Smooth muscle cell (in vitro differentiated cells): ENCODE results near the gene AP1G1. TPM values are rescaled to one million over a fixed set of nuclear protein-coding genes. Genes with fewer than 3 reads are reported as not detected.

Experiments used
- DNase-seq: peaks from one replicate; lab custom pipeline; 2025; ENCODE audit not compliant: unreplicated experiment; lab: John Stamatoyannopoulos, UW
- H2AFZ ChIP-seq: fragments of 200-600 bp; sonication (generic); 2 replicates; pipeline ENCODE4 v1.6.0; 2016; ENCODE audit warnings: antibody characterized with exemption, low read depth, mild to moderate bottlenecking
- H3F3A ChIP-seq: fragments of 200-600 bp; sonication (generic); 2 replicates; pipeline ENCODE4 v1.6.0; 2017; ENCODE audit warnings: antibody characterized with exemption, low read depth
- H3K27ac ChIP-seq: fragments of 200-600 bp; sonication (generic); 2 replicates; pipeline ENCODE4 v1.5.1; 2016; ENCODE audit warnings: low read depth, mild to moderate bottlenecking
- H3K27me3 ChIP-seq: fragments of 200-600 bp; sonication (generic); 2 replicates; pipeline ENCODE4 v1.6.1; 2016; ENCODE audit warnings: low read depth, mild to moderate bottlenecking
- H3K36me3 ChIP-seq: fragments of 200-600 bp; sonication (generic); 2 replicates; pipeline ENCODE4 v1.5.1; 2016; ENCODE audit warnings: low read depth
- H3K4me1 ChIP-seq: fragments of 200-600 bp; sonication (generic); 2 replicates; pipeline ENCODE4 v1.5.1; 2016; ENCODE audit warnings: low read depth
- H3K4me2 ChIP-seq: fragments of 200-600 bp; sonication (generic); 2 replicates; pipeline ENCODE4 v1.6.0; 2016; ENCODE audit warnings: mild to moderate bottlenecking
- H3K4me3 ChIP-seq: fragments of 200-600 bp; sonication (generic); 2 replicates; pipeline ENCODE4 v1.5.1; 2016; ENCODE audit warnings: mild to moderate bottlenecking
- H3K79me2 ChIP-seq: fragments of 200-600 bp; sonication (generic); 2 replicates; pipeline ENCODE4 v1.6.0; 2016; ENCODE audit warnings: low read depth, mild to moderate bottlenecking
- H3K9ac ChIP-seq: fragments of 200-600 bp; sonication (generic); 2 replicates; pipeline ENCODE4 v1.6.0; 2016; ENCODE audit warnings: low read depth
- H3K9me3 ChIP-seq: fragments of 200-600 bp; sonication (generic); replicated peaks from 2 replicates; pipeline ENCODE4 v1.5.1; 2016; ENCODE audit warnings: low read depth
- H4K20me1 ChIP-seq: fragments of 200-600 bp; sonication (generic); 2 replicates; pipeline ENCODE4 v1.6.0; 2016; ENCODE audit warnings: low read depth
- CTCF ChIP-seq: fragments of 200-600 bp; sonication (generic); IDR thresholded peaks from 2 replicates; pipeline ENCODE4 v1.5.1; 2017; ENCODE audit warnings: borderline replicate concordance, mild to moderate bottlenecking, antibody characterized with exemption; ENCODE audit not compliant: insufficient read depth, poor library complexity, severe bottlenecking
- WGBS: methylation state at CpG from one replicate; pipeline ENCODE4 v1.1.7; 2016; ENCODE audit warnings: low lambda C conversion rate; 5-methylcytosine and 5-hydroxymethylcytosine counted together
- polyA plus RNA-seq: library from polyadenylated mRNA; unstranded; fragments of >200 nt; fragmentation: Nextera tagmentation; extraction: Ambion mirVana; gene quantifications from 2 replicates; pipeline ENCODE4 v1.2.1, GENCODE V29; 2016
- total RNA-seq: library from RNA; depleted of rRNA; stranded (reverse); fragments of >200 nt; gene quantifications from 2 replicates; pipeline ENCODE4 v1.2.3, GENCODE V29; 2014

AP1G1 gene
- total and polyA plus RNA-seq, 2 experiments from 2014 or later, result 17.1 to 84.4 TPM

GRCh38 chr16:71775949-71776348 is 32.7 kb downstream of the AP1G1 start:
- Histone ChIP-seq H3K36me3 (peaks cover 26% of the 10 kb centered on the region), H3K4me1 (no peaks in the 10 kb centered on the region), H3K9me3 (no peaks in the 10 kb centered on the region), H3K4me3 (no peak overlapping the region), H4K20me1 (peaks cover 94% of the 10 kb centered on the region), H3K79me2 (peaks cover 76% of the 10 kb centered on the region), H3K4me2 (no peak overlapping the region), H3K27ac (no peak overlapping the region), H3F3A (peaks cover 4% of the 10 kb centered on the region), H2AFZ (no peak overlapping the region), H3K9ac (no peak overlapping the region), H3K27me3 (no peaks in the 10 kb centered on the region)
- no peak for TF ChIP-seq CTCF
- WGBS, result 98% methylated on average over 4 of the region's 4 CpGs
- DNase-seq, result no peak

GRCh38 chr16:71771571-71771970 is 37.1 kb downstream of the AP1G1 start:
- Histone ChIP-seq H3K4me2 (no peak overlapping the region), H3K27ac (peak overlapping the region; percentile 27), H4K20me1 (peaks cover 67% of the 10 kb centered on the region), H3K4me3 (no peak overlapping the region), H3K9ac (no peak overlapping the region), H3K27me3 (no peaks in the 10 kb centered on the region), H3K79me2 (peaks cover 44% of the 10 kb centered on the region), H3K9me3 (no peaks in the 10 kb centered on the region), H3K4me1 (no peaks in the 10 kb centered on the region), H2AFZ (no peak overlapping the region), H3F3A (peaks cover 4% of the 10 kb centered on the region), H3K36me3 (peaks cover 26% of the 10 kb centered on the region)
- DNase-seq, result no peak
- TF ChIP-seq CTCF, result no peak

GRCh38 chr16:71769222-71769621 is 39.4 kb downstream of the AP1G1 start:
- Histone ChIP-seq H3K36me3 (peaks cover 21% of the 10 kb centered on the region), H3K27ac (no peak overlapping the region), H3K4me3 (no peak overlapping the region), H3K79me2 (peaks cover 27% of the 10 kb centered on the region), H3K9me3 (no peaks in the 10 kb centered on the region), H4K20me1 (peaks cover 67% of the 10 kb centered on the region), H2AFZ (no peak overlapping the region), H3K9ac (no peak overlapping the region), H3K27me3 (no peaks in the 10 kb centered on the region), H3K4me1 (no peaks in the 10 kb centered on the region), H3K4me2 (no peak overlapping the region), H3F3A (peaks cover 4% of the 10 kb centered on the region)
- TF ChIP-seq CTCF, result no peak
- 100% methylated on average over 1 of the region's 1 CpG for WGBS
- DNase-seq, result no peak

- H3K27me3 ChIP-seq, result no peaks in the 10 kb centered on the region
- no peaks in the 10 kb centered on the region for H3K4me1 ChIP-seq
- H2AFZ ChIP-seq, result no peak overlapping the region
- no peaks in the 10 kb centered on the region for H3K9me3 ChIP-seq
- peaks cover 54% of the 10 kb centered on the region for H4K20me1 ChIP-seq
- no peak overlapping the region for H3K4me2 ChIP-seq
- H3K9ac ChIP-seq, result no peak overlapping the region
- H3K79me2 ChIP-seq, result peaks cover 21% of the 10 kb centered on the region
- H3K36me3 ChIP-seq, result peaks cover 22% of the 10 kb centered on the region
- H3K4me3 ChIP-seq, result no peak overlapping the region
- peaks cover 10% of the 10 kb centered on the region for H3F3A ChIP-seq
- WGBS, result 95% methylated on average over 3 of the region's 3 CpGs
- TF ChIP-seq CTCF, result no peak
- peak overlapping the region; percentile 7 for H3K27ac ChIP-seq
- no peak for DNase-seq
These were observed 41.4 kb downstream of the AP1G1 start for GRCh38 chr16:71767060-71767900.
